ENCODE data around the gene MTMR11. TPM values are rescaled to one million over a fixed set of nuclear protein-coding genes. Genes with fewer than 3 reads are reported as not detected.

The MTMR11 gene
- total RNA-seq, 1 donor from 2014 or later, result 16.9 TPM

GRCh38 chr1:149937759-149938158, 1.1 kb upstream of the MTMR11 start:
- intact Hi-C loops (cut with DNase I), result no loop called here
- Histone ChIP-seq H3K27me3 (no peaks in the 10 kb centered on the region), H3K36me3 (no peaks in the 10 kb centered on the region), H3K4me3 (no peak overlapping the region), H3K27ac (peak overlapping the region; percentile 93), H3K4me1 (peaks cover 52% of the 10 kb centered on the region), H3K9me3 (no peaks in the 10 kb centered on the region)
- TF ChIP-seq CTCF (IDR thresholded peaks at IDR 0.05), result no peak
- no peak for TF ChIP-seq POLR2AphosphoS5 (IDR thresholded peaks at IDR 0.05; ENCODE audit: insufficient read depth in 1 of 2, low read depth in 1 of 2)
- no peak for TF ChIP-seq POLR2A (IDR thresholded peaks at IDR 0.05)
- DNase-seq (ENCODE audit: extremely low spot score in 2 of 2), result no peak

- DNase-seq (ENCODE audit: extremely low spot score in 2 of 2), result no peak
- Histone ChIP-seq H3K9me3 (no peaks in the 10 kb centered on the region), H3K4me1 (peaks cover 52% of the 10 kb centered on the region), H3K27ac (peak overlapping the region; percentile 93), H3K36me3 (no peaks in the 10 kb centered on the region), H3K4me3 (peak overlapping the region; percentile 60 to 67), H3K27me3 (no peaks in the 10 kb centered on the region)
- TF ChIP-seq POLR2A (IDR thresholded peaks at IDR 0.05) (peak in 1 of 2 donors; percentile 36), POLR2AphosphoS5 (IDR thresholded peaks at IDR 0.05; ENCODE audit: insufficient read depth in 1 of 2, low read depth in 1 of 2) (no peak), CTCF (IDR thresholded peaks at IDR 0.05) (no peak)
- intact Hi-C loops (cut with DNase I), result no loop called here
These were observed 470 bp upstream of the MTMR11 start for GRCh38 chr1:149936992-149937705.

- Histone ChIP-seq H3K36me3 (peaks cover 0 to 8% of the 10 kb centered on the region in 2 donors), H3K27me3 (no peaks in the 10 kb centered on the region), H3K9me3 (no peaks in the 10 kb centered on the region), H3K27ac (no peak overlapping the region), H3K4me1 (peaks cover 41% of the 10 kb centered on the region), H3K4me3 (no peak overlapping the region)
- TF ChIP-seq POLR2AphosphoS5 (IDR thresholded peaks at IDR 0.05; ENCODE audit: insufficient read depth in 1 of 2, low read depth in 1 of 2) (no peak), CTCF (IDR thresholded peaks at IDR 0.05) (no peak), POLR2A (IDR thresholded peaks at IDR 0.05) (no peak)
- intact Hi-C loops (cut with DNase I), result no loop called here
- DNase-seq (ENCODE audit: extremely low spot score in 2 of 2), result no peak
These were observed 2.3 kb downstream of the MTMR11 start for GRCh38 chr1:149934356-149934755.

- Histone ChIP-seq H3K27me3 (no peaks in the 10 kb centered on the region), H3K36me3 (peaks cover 0 to 8% of the 10 kb centered on the region in 2 donors), H3K4me1 (peaks cover 41% of the 10 kb centered on the region), H3K9me3 (no peaks in the 10 kb centered on the region), H3K27ac (no peak overlapping the region), H3K4me3 (no peak overlapping the region)
- intact Hi-C loops (cut with DNase I), result no loop called here
- DNase-seq (ENCODE audit: extremely low spot score in 2 of 2), result no peak
- TF ChIP-seq POLR2AphosphoS5 (IDR thresholded peaks at IDR 0.05; ENCODE audit: insufficient read depth in 1 of 2, low read depth in 1 of 2) (no peak), POLR2A (IDR thresholded peaks at IDR 0.05) (no peak), CTCF (IDR thresholded peaks at IDR 0.05) (no peak)
These were observed 3.5 kb downstream of the MTMR11 start for GRCh38 chr1:149933208-149933607.

- TF ChIP-seq CTCF (IDR thresholded peaks at IDR 0.05) (no peak), POLR2A (IDR thresholded peaks at IDR 0.05) (no peak), POLR2AphosphoS5 (IDR thresholded peaks at IDR 0.05; ENCODE audit: insufficient read depth in 1 of 2, low read depth in 1 of 2) (no peak)
- no peaks in the 10 kb centered on the region for H3K9me3 ChIP-seq
- peaks cover 0 to 8% of the 10 kb centered on the region in 2 donors for H3K36me3 ChIP-seq
- H3K27me3 ChIP-seq, result no peaks in the 10 kb centered on the region
- no peak overlapping the region for H3K27ac ChIP-seq
- no peak for DNase-seq (ENCODE audit: extremely low spot score in 2 of 2)
- H3K4me3 ChIP-seq, result no peak overlapping the region
- peaks cover 34% of the 10 kb centered on the region for H3K4me1 ChIP-seq
- intact Hi-C loops (cut with DNase I), result no loop called here
These were observed 4.2 kb downstream of the MTMR11 start for GRCh38 chr1:149932474-149932873.
